Measurements from ENCODE around the gene GSTA5.
"Not testable (repeated sequence)": the region's sequence is repeated elsewhere in the genome, so short reads cannot be mapped to it uniquely, and the experiment has no call there.

Gene GSTA5

DNA sequence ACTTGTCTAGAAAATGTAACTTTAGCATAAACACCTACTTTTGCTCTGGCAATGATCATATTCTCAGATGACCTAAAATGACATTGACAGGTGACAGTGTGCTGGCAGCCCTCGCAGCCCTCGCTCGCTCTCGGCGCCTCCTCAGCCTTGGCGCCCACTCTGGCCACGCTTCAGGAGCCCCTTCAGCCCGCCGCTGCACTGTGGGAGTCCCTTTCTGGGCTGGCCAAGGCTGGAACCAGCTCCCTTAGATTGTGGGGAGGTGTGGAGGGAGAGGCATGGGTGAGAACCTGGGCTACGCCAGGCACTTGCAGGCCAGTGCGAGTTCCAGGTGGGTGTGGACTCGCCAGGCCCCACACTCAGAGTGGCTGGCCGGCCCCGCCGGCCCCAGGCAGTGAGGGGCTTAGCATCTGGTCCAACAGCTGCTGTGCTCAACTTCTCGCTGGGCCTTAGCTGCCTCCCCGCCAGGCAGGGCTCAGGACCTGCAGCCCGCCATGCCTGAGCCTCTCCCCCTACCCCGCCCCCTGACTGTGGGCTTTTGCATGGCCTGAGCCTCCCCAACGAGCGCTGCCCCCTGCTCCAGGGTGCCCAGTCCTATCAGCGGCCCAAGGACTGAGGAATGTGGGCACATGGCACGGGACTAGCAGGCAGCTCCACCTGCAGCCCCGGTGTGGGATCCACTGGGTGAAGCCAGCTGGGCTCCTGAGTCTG, 54.2 kb downstream of the GSTA5 start:
- no peak for DNase-seq

DNA sequence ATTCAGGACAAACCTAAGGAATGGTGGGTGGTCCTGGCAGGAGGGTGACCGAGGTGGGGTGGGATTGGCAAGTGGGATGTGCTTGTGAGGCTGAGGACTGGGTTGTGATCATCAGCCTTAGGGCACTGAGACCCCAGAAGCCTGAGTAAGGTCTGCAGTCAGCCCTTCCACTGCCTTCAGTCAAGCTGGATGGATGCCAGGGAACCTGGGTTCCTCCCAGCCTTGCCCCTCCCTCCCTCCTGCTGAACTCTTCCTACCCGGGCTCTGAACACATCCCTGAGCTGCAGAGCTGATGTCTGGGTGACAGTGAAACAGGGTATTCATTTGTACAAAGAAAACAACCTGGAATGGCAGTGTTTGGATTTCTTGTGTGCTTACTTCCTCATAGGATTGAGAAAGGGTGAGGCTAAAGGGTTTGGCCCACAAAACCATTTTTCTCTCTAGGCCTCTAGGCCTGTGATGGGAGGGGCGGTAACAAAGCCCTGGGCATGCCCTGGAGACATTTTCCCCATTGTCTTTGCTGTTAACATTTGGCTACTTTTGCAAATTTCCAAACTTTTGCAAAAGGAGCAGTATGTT, 57.8 kb downstream of the GSTA5 start:
- not testable (repeated sequence) for DNase-seq

DNA sequence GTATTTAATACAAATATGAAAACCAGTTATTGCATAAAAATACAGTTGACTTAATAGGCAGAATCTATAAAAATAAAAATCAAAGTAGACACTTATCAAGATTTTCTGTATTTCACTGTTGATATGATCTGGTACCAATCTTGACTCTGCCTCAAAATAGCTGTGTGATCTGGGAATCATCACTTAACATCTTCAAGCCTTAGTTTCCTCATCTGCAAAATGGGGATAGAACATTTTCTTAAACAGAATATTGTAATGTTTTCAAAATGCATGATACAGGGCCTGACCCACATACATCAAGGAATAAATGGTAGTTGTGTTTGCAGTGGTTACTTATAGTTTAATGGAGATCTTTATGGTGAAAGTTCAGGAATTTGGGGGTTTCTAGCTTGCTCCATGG, 58.4 kb downstream of the GSTA5 start:
- DNase-seq = not testable (repeated sequence)

All from NCI-H226 (cell line).